Measurements from ENCODE around the gene TUNAR. TPM values are rescaled to one million over a fixed set of nuclear protein-coding genes. Genes with fewer than 3 reads are reported as not detected.

The TUNAR gene
- total and polyA plus RNA-seq, 9 of the 15 experiments (the other 6 are each of a cell fraction or from before 2014, with no cell fraction given): not detected

DNA sequence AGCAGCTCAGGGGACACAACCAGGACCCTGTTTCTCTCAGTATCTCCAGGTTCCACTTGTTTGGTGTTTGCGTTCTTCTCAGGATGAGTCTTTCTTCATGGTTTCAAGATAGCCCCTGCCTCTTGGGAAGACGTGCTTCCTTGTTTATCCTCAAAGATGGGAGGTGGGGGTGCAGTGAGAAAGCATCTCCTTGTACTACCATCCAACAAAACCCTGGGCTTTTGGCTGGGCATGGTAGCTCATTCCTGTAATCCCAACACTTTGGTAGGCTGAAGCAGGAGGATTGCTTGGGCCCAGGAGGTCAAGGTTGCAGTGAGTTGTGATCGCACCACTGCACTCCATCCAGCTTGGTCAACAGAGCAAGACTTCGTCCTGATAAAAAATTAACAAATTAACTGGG lies 21.0 kb upstream of the TUNAR start:
- Histone ChIP-seq H3K9me3 (replicated peaks; ENCODE audit: control insufficient read depth, insufficient read depth, low read depth, low read length) (no peaks in the 10 kb centered on the region), H3K9me1 (ENCODE audit: control insufficient read depth, insufficient read depth, low read length) (no peaks in the 10 kb centered on the region), H3K4me2 (ENCODE audit: insufficient read depth, low read length) (no peak overlapping the region), H3K27me3 (ENCODE audit: control insufficient read depth in 2 of 2, insufficient read depth in 2 of 2, low read length in 2 of 2) (peaks cover 0 to 5% of the 10 kb centered on the region in 2 experiments; a peak in 1 of 5 replicates), H3K79me2 (ENCODE audit: control insufficient read depth, insufficient read depth, low read length) (no peaks in the 10 kb centered on the region), H3K4me1 (replicated peaks in 1 of 2; ENCODE audit: control insufficient read depth in 2 of 2, insufficient read depth in 2 of 2, low read length in 2 of 2) (no peaks in the 10 kb centered on the region), H3K4me3 (no peak overlapping the region), H3K36me3 (ENCODE audit: control insufficient read depth, insufficient read depth, low read length) (no peaks in the 10 kb centered on the region), H3K27ac (ENCODE audit: extremely low read depth, low read depth, low read length) (no peak overlapping the region), H4K20me1 (replicated peaks; ENCODE audit: control insufficient read depth, insufficient read depth, low read length) (no peaks in the 10 kb centered on the region), H2AFZ (ENCODE audit: low read depth, low read length) (no peak overlapping the region), H3K9ac (ENCODE audit: insufficient read depth in 1 of 2, low read depth in 2 of 2, low read length in 2 of 2) (no peak overlapping the region)
- FAIRE-seq (no peak), ATAC-seq (no peak), DNase-seq (ENCODE audit: extremely low read depth in 1 of 4, low spot score in 3 of 4) (no peak)
- intact Hi-C loops (cut with micrococcal nuclease) (no loop called here), in situ Hi-C loops (cut with MboI) (no loop called here)
- TF ChIP-seq CSDE1 (IDR thresholded peaks at IDR 0.05) (no peak), ZC3H4 (CRISPR knock-in tag; IDR thresholded peaks at IDR 0.05; ENCODE audit: borderline replicate concordance) (no peak), SIX5 (IDR thresholded peaks at IDR 0.05; ENCODE audit: borderline replicate concordance in 1 of 2, insufficient read depth in 1 of 2, low read depth in 1 of 2, low read length in 2 of 2) (no peak), FOXJ2 (tag; IDR thresholded peaks at IDR 0.05) (no peak), DIDO1 (tag; IDR thresholded peaks at IDR 0.05; ENCODE audit: low read depth) (no peak), RBFOX2 (IDR thresholded peaks at IDR 0.05; ENCODE audit: low read depth, low read length) (no peak), ZNF347 (CRISPR knock-in tag; IDR thresholded peaks at IDR 0.05; ENCODE audit: low read depth) (no peak), PRPF4 (IDR thresholded peaks at IDR 0.05; ENCODE audit: insufficient read depth, low read depth, low read length, poor library complexity, severe bottlenecking) (no peak), POLR2G (IDR thresholded peaks at IDR 0.05; ENCODE audit: low read depth, low read length) (no peak), RBM25 (IDR thresholded peaks at IDR 0.05; ENCODE audit: low read depth, low read length, severe bottlenecking) (no peak), MAFF (IDR thresholded peaks at IDR 0.05; ENCODE audit: low read length) (no peak), SLC30A9 (CRISPR knock-in tag; IDR thresholded peaks at IDR 0.05) (no peak), MEF2A (IDR thresholded peaks at IDR 0.05; ENCODE audit: control insufficient read depth, low read depth, low read length) (no peak)
- TF ChIP-seq, protein P1, sequence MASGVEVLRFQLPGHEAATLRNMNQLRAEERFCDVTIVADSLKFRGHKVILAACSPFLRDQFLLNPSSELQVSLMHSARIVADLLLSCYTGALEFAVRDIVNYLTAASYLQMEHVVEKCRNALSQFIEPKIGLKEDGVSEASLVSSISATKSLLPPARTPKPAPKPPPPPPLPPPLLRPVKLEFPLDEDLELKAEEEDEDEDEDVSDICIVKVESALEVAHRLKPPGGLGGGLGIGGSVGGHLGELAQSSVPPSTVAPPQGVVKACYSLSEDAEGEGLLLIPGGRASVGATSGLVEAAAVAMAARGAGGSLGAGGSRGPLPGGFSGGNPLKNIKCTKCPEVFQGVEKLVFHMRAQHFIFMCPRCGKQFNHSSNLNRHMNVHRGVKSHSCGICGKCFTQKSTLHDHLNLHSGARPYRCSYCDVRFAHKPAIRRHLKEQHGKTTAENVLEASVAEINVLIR (CRISPR knock-in tag; IDR thresholded peaks at IDR 0.05): no peak
- TF ChIP-seq, protein P2, sequence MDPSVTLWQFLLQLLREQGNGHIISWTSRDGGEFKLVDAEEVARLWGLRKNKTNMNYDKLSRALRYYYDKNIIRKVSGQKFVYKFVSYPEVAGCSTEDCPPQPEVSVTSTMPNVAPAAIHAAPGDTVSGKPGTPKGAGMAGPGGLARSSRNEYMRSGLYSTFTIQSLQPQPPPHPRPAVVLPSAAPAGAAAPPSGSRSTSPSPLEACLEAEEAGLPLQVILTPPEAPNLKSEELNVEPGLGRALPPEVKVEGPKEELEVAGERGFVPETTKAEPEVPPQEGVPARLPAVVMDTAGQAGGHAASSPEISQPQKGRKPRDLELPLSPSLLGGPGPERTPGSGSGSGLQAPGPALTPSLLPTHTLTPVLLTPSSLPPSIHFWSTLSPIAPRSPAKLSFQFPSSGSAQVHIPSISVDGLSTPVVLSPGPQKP (CRISPR knock-in tag; IDR thresholded peaks at IDR 0.05): no peak
- TF ChIP-seq, protein P3, sequence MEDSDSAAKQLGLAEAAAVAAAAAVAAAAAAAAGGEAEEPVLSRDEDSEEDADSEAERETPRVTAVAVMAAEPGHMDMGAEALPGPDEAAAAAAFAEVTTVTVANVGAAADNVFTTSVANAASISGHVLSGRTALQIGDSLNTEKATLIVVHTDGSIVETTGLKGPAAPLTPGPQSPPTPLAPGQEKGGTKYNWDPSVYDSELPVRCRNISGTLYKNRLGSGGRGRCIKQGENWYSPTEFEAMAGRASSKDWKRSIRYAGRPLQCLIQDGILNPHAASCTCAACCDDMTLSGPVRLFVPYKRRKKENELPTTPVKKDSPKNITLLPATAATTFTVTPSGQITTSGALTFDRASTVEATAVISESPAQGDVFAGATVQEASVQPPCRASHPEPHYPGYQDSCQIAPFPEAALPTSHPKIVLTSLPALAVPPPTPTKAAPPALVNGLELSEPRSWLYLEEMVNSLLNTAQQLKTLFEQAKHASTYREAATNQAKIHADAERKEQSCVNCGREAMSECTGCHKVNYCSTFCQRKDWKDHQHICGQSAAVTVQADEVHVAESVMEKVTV (CRISPR knock-in tag; IDR thresholded peaks at IDR 0.05): no peak
- TF ChIP-seq, protein P4, sequence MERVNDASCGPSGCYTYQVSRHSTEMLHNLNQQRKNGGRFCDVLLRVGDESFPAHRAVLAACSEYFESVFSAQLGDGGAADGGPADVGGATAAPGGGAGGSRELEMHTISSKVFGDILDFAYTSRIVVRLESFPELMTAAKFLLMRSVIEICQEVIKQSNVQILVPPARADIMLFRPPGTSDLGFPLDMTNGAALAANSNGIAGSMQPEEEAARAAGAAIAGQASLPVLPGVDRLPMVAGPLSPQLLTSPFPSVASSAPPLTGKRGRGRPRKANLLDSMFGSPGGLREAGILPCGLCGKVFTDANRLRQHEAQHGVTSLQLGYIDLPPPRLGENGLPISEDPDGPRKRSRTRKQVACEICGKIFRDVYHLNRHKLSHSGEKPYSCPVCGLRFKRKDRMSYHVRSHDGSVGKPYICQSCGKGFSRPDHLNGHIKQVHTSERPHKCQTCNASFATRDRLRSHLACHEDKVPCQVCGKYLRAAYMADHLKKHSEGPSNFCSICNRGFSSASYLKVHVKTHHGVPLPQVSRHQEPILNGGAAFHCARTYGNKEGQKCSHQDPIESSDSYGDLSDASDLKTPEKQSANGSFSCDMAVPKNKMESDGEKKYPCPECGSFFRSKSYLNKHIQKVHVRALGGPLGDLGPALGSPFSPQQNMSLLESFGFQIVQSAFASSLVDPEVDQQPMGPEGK (CRISPR knock-in tag; IDR thresholded peaks at IDR 0.05; ENCODE audit: borderline replicate concordance): no peak
- ChIA-PET POLR2A (no interaction called here), CTCF (ENCODE audit: low intra/inter-chr PET ratio) (no interaction called here)
- 4% methylated on average over 4 of the region's 4 CpGs for WGBS (ENCODE audit: insufficient coverage, low coverage, missing lambda C conversion rate)
- no TSS peak for BruUV-seq (replicated peaks)
